Superior temporal gyrus (tissue), 1 donor: ENCODE results near the gene WWC2.
A peak's percentile ranks its signal among the peaks of the same experiment; 100 is the strongest.
"Not testable (repeated sequence)": the region's sequence is repeated elsewhere in the genome, so short reads cannot be mapped to it uniquely, and the experiment has no call there.

Experiments used
- DNase-seq: peaks from one replicate; pipeline ENCODE4 v3.0.0-alpha.2; 2016; ENCODE audit errors: extremely low spot score

The WWC2 gene

GRCh38 chr4:183299464-183299863 lies 200.4 kb downstream of the WWC2 start:
- DNase-seq: no peak

- no peak for DNase-seq
Measured at GRCh38 chr4:183300070-183300469, 201.0 kb downstream of the WWC2 start.

- DNase-seq: no peak
Measured at GRCh38 chr4:183300655-183301054, 201.6 kb downstream of the WWC2 start.

GRCh38 chr4:183303301-183303700 lies 204.2 kb downstream of the WWC2 start:
- no peak for DNase-seq

- DNase-seq: no peak
Measured at GRCh38 chr4:183304067-183304466, 205.0 kb downstream of the WWC2 start.

GRCh38 chr4:183304538-183304937 lies 205.5 kb downstream of the WWC2 start:
- DNase-seq: no peak

- no peak for DNase-seq
Measured at GRCh38 chr4:183306811-183307210, 207.8 kb downstream of the WWC2 start.

- no peak for DNase-seq
Measured at GRCh38 chr4:183312841-183313240, 213.8 kb downstream of the WWC2 start.

GRCh38 chr4:183314336-183314735 lies 215.3 kb downstream of the WWC2 start:
- DNase-seq: no peak

GRCh38 chr4:183314806-183315205 lies 215.7 kb downstream of the WWC2 start:
- no peak for DNase-seq

- DNase-seq: no peak
Measured at GRCh38 chr4:183318656-183319055, 219.6 kb downstream of the WWC2 start.

GRCh38 chr4:183320211-183321059 lies 221.4 kb downstream of the WWC2 start, which contains the start of gene CLDN22:
Gene CLDN22, minus strand, starts transcription at chr4:183320276. Its CDS starts 58 bp downstream, at chr4:183320218.
- DNase-seq: no peak

- no peak for DNase-seq
Measured at GRCh38 chr4:183321079-183321478, 222.0 kb downstream of the WWC2 start.

- DNase-seq: no peak
Measured at GRCh38 chr4:183321516-183321915, 222.5 kb downstream of the WWC2 start.

- no peak for DNase-seq
Measured at GRCh38 chr4:183322326-183322725, 223.3 kb downstream of the WWC2 start, which contains the start of gene CLDN24. Gene CLDN24, minus strand, starts transcription at chr4:183322426. Its CDS starts 0 bp downstream, at chr4:183322426.

GRCh38 chr4:183323295-183323694 lies 224.2 kb downstream of the WWC2 start:
- no peak for DNase-seq

- not testable (repeated sequence) for DNase-seq
Measured at GRCh38 chr4:183324056-183324455, 225.0 kb downstream of the WWC2 start.

- no peak for DNase-seq
Measured at GRCh38 chr4:183324619-183325018, 225.6 kb downstream of the WWC2 start.

GRCh38 chr4:183326387-183326786 lies 227.3 kb downstream of the WWC2 start:
- not testable (repeated sequence) for DNase-seq

- DNase-seq: no peak
Measured at GRCh38 chr4:183326853-183327252, 227.8 kb downstream of the WWC2 start.

- no peak for DNase-seq
Measured at GRCh38 chr4:183327827-183328226, 228.8 kb downstream of the WWC2 start.

GRCh38 chr4:183328832-183329231 lies 229.8 kb downstream of the WWC2 start:
- DNase-seq: peak; percentile 51

- no peak for DNase-seq
Measured at GRCh38 chr4:183329244-183329643, 230.2 kb downstream of the WWC2 start.
